ENCODE measurements around the gene FAM20C.

The FAM20C gene

GRCh38 chr7:273327-273726 is 81.0 kb downstream of the FAM20C start:
- DNase-seq (ENCODE audit: low spot score), result no peak

GRCh38 chr7:274266-274665 is 81.9 kb downstream of the FAM20C start:
- DNase-seq (ENCODE audit: low spot score), result no peak

- no peak for DNase-seq (ENCODE audit: low spot score)
Measured at GRCh38 chr7:276230-276835, 84.0 kb downstream of the FAM20C start.

GRCh38 chr7:277228-277627 is 84.9 kb downstream of the FAM20C start:
- no peak for DNase-seq (ENCODE audit: low spot score)

GRCh38 chr7:278081-278480 is 85.7 kb downstream of the FAM20C start:
- no peak for DNase-seq (ENCODE audit: low spot score)

GRCh38 chr7:279821-280220 is 87.5 kb downstream of the FAM20C start:
- no peak for DNase-seq (ENCODE audit: low spot score)

GRCh38 chr7:280461-280860 is 88.1 kb downstream of the FAM20C start:
- no peak for DNase-seq (ENCODE audit: low spot score)

GRCh38 chr7:281637-282036 is 89.3 kb downstream of the FAM20C start:
- DNase-seq (ENCODE audit: low spot score), result no peak

GRCh38 chr7:282621-283020 is 90.2 kb downstream of the FAM20C start:
- DNase-seq (ENCODE audit: low spot score), result no peak

GRCh38 chr7:284762-285722 is 92.7 kb downstream of the FAM20C start:
- no peak for DNase-seq (ENCODE audit: low spot score)

GRCh38 chr7:285731-286130 is 93.4 kb downstream of the FAM20C start:
- DNase-seq (ENCODE audit: low spot score), result no peak

GRCh38 chr7:286266-286665 is 93.9 kb downstream of the FAM20C start:
- DNase-seq (ENCODE audit: low spot score), result no peak

- DNase-seq (ENCODE audit: low spot score), result no peak
Measured at GRCh38 chr7:288671-289101, 96.3 kb downstream of the FAM20C start.

- DNase-seq (ENCODE audit: low spot score), result no peak
Measured at GRCh38 chr7:289209-289755, 96.9 kb downstream of the FAM20C start.

GRCh38 chr7:289756-290553 is 97.6 kb downstream of the FAM20C start, which contains the start of gene FOXL3:
FOXL3 (plus strand) TSS chr7:290170; CDS start chr7:290170, 0 bp downstream.
- no peak for DNase-seq (ENCODE audit: low spot score)

- DNase-seq (ENCODE audit: low spot score), result no peak
Measured at GRCh38 chr7:290554-291372, 98.4 kb downstream of the FAM20C start.

GRCh38 chr7:291373-292092 is 99.2 kb downstream of the FAM20C start:
- DNase-seq (ENCODE audit: low spot score), result no peak

- no peak for DNase-seq (ENCODE audit: low spot score)
Measured at GRCh38 chr7:292226-292625, 99.9 kb downstream of the FAM20C start.

GRCh38 chr7:292826-293225 is 100.5 kb downstream of the FAM20C start:
- no peak for DNase-seq (ENCODE audit: low spot score)

GRCh38 chr7:293681-294439 is 101.5 kb downstream of the FAM20C start:
- no peak for DNase-seq (ENCODE audit: low spot score)
